Astrocyte (in vitro differentiated cells and primary cell): Measurements from ENCODE around the gene TMEM87B.

Source experiments
- CTCF ChIP-seq: IDR thresholded peaks from 2 replicates; pipeline ENCODE4 v1.5.1; 2011; ENCODE audit warnings: low read depth, mild to moderate bottlenecking, inconsistent platforms, low read length, moderate library complexity; ENCODE audit not compliant: insufficient read depth
- EZH2 ChIP-seq: IDR thresholded peaks from 2 replicates; pipeline ENCODE4 v1.6.1; 2012; ENCODE audit warnings: mild to moderate bottlenecking, low read length, inconsistent platforms; ENCODE audit not compliant: insufficient read depth

GRCh38 chr2:112018846-112019245, 36.2 kb upstream of the TMEM87B start:
- no peak for TF ChIP-seq CTCF
- TF ChIP-seq EZH2 = no peak
